Colon (tissue), 2 donors: ENCODE measurements around the gene PPP6R2.

Experiments
- FAIRE-seq: peaks from 2 replicates; lab custom pipeline; 2012; peaks lifted over from hg19 to GRCh38; lab: Jason Lieb, UNC
- donor health status: control.
- donor health status: control.

The PPP6R2 gene

DNA sequence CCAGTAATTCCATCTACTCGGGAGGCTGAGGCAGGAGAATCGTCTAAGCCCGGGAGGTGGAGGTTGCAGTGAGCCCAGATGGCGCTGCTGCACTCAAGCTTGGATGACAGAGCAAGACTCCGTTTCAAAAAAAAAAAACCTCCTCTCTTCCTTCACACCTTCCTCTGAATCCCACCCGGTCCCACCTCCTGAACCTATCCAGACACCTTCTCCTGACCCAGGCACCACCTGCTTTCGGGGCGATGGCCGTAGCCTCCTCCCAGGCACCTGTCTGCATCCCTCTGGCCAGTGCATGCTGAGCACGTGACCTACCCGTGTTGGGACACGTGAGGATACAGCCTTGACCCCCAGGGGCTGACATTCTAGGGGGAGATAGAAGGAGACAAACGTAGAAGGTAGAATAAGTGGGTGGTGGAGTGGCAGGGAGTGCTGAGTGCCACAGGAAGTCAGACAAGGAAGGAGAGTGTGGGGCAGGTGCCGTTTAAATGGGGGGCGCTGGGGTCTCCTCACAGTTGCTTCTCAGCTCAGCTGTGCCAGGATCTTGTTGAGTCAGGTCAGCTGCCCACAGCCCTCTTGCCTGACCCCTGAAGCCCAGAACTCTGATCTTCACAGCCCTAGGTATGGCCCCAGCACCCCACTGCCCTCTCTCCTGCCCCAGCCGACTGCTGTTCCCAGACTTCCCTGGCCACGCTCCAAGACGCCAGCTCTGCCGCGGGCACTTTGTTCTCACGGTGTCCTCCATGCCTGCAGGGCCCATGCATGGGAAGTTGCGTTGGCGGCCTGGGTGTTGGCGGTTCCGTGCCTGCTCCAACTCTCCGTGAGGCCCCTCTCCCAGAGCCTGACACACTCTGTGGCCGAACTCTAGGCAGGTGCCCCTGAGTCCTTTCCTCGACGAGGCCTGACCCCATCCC is 142.3 kb downstream of the PPP6R2 start:
- no peak for FAIRE-seq

GRCh38 chr22:50486561-50487289 is 143.6 kb downstream of the PPP6R2 start, which contains the start of gene MIOX:
TSS of gene MIOX (plus strand) at chr22:50486859. CDS start at chr22:50486898, 39 bp downstream.
- FAIRE-seq: no peak

GRCh38 chr22:50487290-50488005 is 144.3 kb downstream of the PPP6R2 start:
- FAIRE-seq: no peak

DNA sequence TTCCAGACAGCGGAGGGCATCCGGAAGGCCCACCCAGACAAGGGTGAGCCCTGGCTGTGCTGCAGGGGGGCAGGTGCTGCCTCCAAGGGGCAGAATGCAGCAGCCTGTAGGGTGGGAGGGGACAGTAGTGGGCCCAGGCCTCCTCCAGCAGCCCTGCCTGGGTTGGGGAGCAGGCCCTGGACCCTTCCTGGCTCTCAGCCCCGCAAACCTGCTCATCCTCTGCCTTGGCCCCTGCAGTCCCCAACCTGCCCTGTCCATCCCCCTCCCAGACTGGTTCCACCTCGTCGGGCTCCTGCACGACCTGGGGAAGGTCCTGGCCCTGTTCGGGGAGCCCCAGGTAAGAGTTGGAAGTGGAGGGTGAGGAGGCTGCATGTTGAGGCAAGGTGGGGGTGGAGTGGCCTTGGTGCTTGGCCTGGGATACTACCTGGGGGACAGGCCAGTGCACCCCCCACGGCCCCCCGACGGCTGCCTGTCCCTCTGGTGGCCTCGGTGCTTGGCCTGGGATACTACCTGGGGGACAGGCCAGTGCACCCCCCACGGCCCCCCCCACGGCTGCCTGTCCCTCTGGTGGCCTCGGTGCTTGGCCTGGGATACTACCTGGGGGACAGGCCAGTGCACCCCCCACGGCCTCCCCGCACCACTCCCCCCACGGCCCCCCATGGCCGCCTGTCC is 145.0 kb downstream of the PPP6R2 start:
- FAIRE-seq: no peak

DNA sequence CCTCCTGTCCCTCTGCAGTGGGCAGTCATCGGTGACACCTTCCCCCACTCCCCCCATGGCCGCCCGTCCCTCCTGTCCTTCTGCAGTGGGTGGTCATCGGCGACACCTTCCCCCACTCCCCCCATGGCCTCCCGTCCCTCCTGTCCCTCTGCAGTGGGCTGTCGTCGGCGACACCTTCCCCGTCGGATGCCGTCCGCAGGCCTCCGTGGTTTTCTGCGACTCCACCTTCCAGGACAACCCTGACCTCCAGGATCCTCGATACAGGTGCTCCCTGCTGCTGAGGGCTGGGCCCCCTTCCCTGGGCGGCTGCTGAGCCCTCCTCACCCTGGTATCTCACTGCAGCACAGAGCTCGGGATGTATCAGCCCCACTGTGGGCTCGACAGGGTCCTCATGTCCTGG is 145.8 kb downstream of the PPP6R2 start:
- FAIRE-seq: no peak

- no peak for FAIRE-seq
Measured at GRCh38 chr22:50489363-50490243, 146.5 kb downstream of the PPP6R2 start.

- no peak for FAIRE-seq
Measured at GRCh38 chr22:50490531-50491308, 147.6 kb downstream of the PPP6R2 start.
